ENCODE data around the gene REG1B.

DNA sequence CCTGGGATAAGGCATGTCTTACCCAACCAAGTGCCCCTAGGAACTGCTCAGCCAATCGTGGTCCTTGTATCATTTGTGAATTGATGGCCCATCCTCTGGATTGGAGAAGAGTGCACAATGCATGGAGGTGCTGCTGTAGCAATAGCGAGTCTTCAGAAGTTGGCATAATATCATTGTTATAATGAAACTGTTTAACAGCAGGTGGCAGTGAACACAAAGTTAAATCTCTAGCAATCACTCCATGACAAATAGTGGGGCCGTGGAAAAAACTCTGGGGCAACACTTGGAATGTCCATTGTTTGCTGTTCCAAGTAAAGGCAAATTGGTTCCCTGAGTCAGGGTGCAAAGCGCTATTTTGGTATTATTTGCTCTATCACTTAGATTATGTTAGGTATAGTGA lies 43.9 kb upstream of the REG1B start:
- TF ChIP-seq, protein P1, sequence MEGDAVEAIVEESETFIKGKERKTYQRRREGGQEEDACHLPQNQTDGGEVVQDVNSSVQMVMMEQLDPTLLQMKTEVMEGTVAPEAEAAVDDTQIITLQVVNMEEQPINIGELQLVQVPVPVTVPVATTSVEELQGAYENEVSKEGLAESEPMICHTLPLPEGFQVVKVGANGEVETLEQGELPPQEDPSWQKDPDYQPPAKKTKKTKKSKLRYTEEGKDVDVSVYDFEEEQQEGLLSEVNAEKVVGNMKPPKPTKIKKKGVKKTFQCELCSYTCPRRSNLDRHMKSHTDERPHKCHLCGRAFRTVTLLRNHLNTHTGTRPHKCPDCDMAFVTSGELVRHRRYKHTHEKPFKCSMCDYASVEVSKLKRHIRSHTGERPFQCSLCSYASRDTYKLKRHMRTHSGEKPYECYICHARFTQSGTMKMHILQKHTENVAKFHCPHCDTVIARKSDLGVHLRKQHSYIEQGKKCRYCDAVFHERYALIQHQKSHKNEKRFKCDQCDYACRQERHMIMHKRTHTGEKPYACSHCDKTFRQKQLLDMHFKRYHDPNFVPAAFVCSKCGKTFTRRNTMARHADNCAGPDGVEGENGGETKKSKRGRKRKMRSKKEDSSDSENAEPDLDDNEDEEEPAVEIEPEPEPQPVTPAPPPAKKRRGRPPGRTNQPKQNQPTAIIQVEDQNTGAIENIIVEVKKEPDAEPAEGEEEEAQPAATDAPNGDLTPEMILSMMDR (IDR thresholded peaks at IDR 0.05; ENCODE audit: extremely low read depth in 1 of 2, insufficient read depth in 1 of 2, low read depth in 1 of 2, low read length in 2 of 2), result no peak
- TF ChIP-seq POLR2A (IDR thresholded peaks at IDR 0.05; ENCODE audit: low read depth, low read length), result no peak
- TF ChIP-seq EZH2 (IDR thresholded peaks at IDR 0.05; ENCODE audit: borderline replicate concordance, low read depth, low read length, severe bottlenecking), result no peak
- no peak for TF ChIP-seq POLR2AphosphoS5 (IDR thresholded peaks at IDR 0.05; ENCODE audit: insufficient read depth, low read depth, low read length)
- TF ChIP-seq GATA2 (IDR thresholded peaks at IDR 0.05; ENCODE audit: insufficient read depth, insufficient read length, low read depth, low read length), result no peak
- TF ChIP-seq, protein P2, sequence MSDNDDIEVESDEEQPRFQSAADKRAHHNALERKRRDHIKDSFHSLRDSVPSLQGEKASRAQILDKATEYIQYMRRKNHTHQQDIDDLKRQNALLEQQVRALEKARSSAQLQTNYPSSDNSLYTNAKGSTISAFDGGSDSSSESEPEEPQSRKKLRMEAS (IDR thresholded peaks at IDR 0.05; ENCODE audit: insufficient read depth, insufficient read length), result no peak
- TF ChIP-seq JUN (IDR thresholded peaks at IDR 0.05; ENCODE audit: borderline replicate concordance, insufficient read depth, insufficient read length, low read depth), result no peak
- no peak for TF ChIP-seq FOS (IDR thresholded peaks at IDR 0.05; ENCODE audit: borderline replicate concordance, insufficient read depth, low read length)
